ENCODE data around the gene PLPPR3.

DNA sequence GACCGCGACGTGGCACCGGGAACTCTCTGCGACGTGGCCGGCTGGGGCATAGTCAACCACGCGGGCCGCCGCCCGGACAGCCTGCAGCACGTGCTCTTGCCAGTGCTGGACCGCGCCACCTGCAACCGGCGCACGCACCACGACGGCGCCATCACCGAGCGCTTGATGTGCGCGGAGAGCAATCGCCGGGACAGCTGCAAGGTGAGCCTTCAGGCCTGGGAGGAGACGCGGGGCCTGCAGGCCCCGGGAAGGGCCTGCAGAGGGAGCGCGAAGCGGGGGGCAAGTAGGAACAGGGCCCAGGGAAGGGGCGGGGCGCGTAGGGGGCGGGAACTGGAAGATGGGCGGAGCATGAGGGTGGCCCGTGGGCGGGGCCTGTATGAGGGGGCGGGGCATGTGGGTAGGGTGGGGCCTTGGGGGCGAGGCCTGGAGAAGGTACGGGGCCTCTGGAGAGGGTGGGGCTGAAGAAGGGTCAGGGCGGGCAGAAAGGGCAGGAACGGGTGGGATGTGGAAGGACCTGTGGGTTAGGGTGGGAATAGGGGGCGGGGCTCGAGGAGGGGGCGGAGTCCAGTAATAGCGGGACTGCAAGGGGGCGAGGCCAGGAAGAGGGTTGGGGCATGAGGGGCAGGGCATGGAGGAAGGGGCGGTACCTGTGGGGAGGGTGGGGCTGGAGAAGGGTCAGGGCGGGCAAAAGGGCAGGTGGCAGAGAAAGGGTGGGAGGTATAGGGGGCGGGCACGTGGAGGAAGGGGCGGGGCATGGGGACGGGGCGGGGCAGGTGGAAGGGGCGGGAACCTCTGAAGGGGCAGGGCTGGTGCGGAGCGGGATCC, 40.2 kb upstream of the PLPPR3 start:
- TF ChIP-seq, protein P1, sequence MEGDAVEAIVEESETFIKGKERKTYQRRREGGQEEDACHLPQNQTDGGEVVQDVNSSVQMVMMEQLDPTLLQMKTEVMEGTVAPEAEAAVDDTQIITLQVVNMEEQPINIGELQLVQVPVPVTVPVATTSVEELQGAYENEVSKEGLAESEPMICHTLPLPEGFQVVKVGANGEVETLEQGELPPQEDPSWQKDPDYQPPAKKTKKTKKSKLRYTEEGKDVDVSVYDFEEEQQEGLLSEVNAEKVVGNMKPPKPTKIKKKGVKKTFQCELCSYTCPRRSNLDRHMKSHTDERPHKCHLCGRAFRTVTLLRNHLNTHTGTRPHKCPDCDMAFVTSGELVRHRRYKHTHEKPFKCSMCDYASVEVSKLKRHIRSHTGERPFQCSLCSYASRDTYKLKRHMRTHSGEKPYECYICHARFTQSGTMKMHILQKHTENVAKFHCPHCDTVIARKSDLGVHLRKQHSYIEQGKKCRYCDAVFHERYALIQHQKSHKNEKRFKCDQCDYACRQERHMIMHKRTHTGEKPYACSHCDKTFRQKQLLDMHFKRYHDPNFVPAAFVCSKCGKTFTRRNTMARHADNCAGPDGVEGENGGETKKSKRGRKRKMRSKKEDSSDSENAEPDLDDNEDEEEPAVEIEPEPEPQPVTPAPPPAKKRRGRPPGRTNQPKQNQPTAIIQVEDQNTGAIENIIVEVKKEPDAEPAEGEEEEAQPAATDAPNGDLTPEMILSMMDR (IDR thresholded peaks at IDR 0.05): peak in 1 of 6 experiments; percentile 41
- no peak for TF ChIP-seq POLR2A (IDR thresholded peaks at IDR 0.05)

Measured in esophagus squamous epithelium (tissue), 4 donors.